GM18505 (cell line): ENCODE measurements around the gene PARP9.
"Not testable (repeated sequence)": the region's sequence is repeated elsewhere in the genome, so short reads cannot be mapped to it uniquely, and the experiment has no call there.

Source experiments
- ATAC-seq: cut with Tn5 transposase; IDR thresholded peaks from one replicate; pipeline ENCODE4 v1.9.1; 2021; ENCODE audit not compliant: unreplicated experiment
- POLR2A ChIP-seq: IDR thresholded peaks from 4 replicates; pipeline ENCODE4 v1.6.1; 2011; ENCODE audit warnings: borderline replicate concordance; ENCODE audit not compliant: insufficient read depth, insufficient read length; ENCODE audit errors: extremely low read depth

PARP9 gene

DNA sequence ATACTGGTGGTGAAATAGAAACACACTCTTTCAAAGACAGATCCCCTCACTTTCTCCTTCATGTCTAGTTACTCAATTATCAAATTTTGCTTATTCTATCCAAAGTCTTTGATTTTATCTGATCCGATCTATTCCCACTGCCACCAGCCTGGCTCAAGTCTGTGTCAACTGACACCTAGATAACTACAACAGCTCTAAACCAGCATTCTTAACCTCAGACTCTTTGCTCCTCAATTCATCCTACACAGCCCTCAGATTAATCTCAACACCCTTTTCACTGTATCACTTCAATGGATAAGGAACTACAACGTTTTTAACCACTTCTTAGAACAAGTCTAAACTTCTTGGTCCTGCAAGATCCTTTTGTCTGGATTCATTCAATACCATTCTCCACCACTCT lies 58.4 kb downstream of the PARP9 start:
- ATAC-seq = no peak
- no peak for TF ChIP-seq POLR2A

DNA sequence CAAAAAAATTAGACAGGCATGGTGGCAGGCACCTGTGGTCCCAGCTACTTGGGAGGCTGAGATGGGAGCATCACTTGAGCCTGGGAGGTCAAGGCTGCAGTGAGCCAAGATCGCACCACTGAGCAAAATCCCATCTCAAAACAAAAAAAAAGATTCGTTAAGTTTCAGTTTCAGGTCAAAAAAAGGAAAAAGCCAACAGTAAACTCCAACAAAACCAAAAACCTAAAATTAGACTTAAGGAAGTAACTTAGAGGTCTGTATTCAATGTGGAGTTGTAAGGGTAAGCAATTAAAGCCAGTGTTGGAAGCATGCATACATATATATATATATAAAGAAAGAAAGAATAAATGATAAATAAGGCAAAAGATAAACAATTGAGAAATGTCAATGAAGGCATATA lies 61.2 kb downstream of the PARP9 start:
- ATAC-seq = no peak
- TF ChIP-seq POLR2A = no peak

DNA sequence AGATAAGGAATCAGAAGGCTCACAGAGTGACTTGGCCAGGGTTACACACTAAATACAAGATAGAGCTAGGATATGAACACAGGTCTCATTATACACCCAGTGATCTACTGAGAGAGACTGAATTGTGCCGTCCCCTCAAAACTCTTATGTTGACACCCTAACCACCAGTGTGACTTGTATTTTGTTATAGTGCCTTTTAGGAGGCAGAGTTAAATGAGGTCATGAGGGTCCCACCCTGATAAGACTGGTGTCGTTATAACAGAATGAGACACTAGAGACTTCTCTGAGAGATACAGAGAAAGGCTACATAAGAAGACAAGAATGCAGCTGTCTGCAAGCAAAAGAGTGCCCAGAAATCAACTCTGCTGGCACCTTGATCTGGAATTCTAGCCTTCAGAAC lies 62.0 kb downstream of the PARP9 start:
- TF ChIP-seq POLR2A = no peak
- ATAC-seq = no peak

DNA sequence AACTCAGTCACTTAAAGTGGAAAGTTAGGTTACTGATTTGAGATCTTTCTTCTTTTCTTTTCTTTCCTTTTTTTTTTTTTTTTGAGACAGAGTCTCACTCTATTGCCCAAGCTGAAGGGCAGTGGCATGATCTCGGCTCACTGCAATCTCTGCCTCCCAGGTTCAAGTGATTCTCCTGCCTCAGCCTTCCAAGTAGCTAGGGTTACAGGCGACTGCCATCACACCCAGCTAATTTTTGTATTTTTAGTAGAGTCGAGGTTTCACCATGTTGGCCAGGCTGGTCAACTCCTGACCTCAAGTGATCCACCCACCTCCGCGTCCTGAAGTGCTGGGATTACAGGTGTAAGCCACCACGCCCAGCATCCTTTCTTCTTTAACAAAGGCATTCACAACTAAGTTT lies 63.1 kb downstream of the PARP9 start:
- not testable (repeated sequence) for ATAC-seq

DNA sequence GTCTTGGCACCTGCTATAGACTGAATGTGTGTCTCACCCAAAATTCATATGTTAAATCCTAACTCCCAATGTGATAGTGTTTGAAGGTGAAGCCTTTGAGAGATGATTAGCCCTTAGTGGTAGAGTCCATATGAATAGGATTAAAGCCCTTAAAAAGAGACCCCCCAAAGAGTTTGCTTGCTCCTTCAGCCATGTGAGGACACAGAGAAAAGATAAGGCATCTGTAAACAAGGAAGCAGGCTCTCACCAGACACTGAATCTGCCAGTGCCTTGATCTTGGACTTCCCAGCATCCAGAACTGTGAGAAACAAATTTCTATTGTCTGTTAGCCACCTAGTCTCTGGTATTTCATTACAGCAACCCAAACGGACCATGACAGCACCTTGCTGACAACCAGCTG lies 65.9 kb downstream of the PARP9 start:
- ATAC-seq = no peak
- TF ChIP-seq POLR2A = no peak

DNA sequence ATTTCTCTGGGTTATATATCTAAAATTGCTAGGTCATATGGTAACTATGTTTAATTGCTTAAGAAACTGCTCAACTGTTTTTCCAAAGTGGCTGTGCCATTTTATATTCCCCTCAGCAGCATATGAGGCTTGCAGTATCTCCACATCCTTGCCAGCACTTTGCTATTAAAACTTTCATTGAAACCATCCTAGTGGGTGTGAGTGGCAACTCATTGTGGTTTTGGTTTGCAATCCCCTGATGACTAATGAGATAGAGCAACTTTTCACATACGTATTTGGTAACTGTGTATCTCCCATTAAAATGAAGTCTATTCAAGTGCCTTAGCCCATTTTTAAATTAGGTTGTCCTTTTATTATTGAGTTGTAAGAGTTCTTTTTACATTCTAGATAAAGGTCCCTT lies 66.7 kb downstream of the PARP9 start:
- no peak for ATAC-seq
- TF ChIP-seq POLR2A = no peak

DNA sequence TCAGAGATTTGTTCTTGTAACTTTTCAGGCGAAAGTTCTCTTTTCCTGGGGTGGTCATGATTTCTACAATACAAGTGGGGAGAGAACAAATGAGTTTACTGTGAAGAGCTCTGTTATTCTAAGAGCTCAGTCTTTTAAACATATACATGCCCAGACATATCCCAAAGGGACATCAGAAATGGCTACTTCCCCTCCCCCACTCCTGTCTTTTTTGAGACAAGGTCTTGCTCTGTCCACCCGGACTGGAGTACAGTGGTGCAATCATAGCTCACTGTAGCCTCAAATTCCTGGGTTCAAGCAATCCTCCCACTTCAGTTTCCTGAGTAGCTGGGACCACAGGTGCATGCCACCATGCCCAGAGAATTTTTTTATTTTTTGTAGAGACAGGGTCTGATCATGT lies 67.6 kb downstream of the PARP9 start:
- ATAC-seq = no peak
- no peak for TF ChIP-seq POLR2A

DNA sequence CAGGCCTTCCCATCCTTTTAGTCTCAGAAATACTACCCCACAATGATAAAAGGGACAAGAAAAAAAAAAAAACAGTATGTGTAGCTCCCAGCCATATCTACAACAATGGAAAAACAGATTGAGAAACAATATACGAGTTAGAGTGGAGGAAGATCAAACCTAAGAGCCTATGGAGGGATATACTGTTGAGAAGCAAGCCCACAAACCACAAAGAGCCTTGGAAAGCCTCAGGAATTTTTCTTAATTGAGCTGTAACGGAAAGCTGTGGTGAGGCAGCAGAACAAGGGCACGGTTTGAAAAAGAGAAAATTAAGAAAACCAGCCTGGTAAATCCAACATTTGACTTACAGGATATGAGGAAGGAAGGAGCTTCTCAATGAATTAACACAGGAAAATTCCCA lies 70.8 kb downstream of the PARP9 start:
- no peak for ATAC-seq
- no peak for TF ChIP-seq POLR2A

DNA sequence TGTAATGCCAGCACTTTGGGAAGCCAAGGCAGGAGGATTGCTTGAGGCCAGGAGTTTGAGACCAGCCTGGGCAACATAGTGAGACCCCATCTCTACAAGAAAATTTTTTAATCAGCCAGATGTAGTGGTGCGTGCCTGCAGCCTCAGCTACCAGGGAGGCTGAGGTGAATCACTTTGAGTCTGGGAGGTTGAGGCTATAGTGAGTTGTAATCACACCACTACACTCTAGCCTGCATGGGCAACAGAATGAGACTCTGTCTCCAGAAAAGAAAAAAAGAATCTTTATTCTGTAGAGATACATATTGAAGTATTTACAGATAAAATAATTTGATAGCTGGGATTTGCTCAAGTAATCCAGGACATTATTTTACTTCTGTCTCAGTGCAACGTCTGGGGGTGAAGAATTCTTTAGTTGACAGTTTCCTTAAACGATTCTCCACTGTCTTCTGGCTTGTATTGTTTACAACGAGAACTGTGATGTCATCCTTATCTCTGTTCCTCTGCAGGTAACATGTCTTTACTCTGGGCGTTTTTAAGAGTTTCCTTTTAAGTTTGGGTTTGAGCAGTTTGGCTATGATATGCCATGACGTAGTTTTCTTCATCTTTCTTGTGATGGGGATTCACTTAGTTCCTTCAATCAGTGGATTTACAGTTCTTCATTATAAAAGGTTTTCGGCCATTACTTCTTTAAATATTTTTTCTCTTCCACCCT lies 75.7 kb downstream of the PARP9 start:
- no peak for ATAC-seq
- no peak for TF ChIP-seq POLR2A

DNA sequence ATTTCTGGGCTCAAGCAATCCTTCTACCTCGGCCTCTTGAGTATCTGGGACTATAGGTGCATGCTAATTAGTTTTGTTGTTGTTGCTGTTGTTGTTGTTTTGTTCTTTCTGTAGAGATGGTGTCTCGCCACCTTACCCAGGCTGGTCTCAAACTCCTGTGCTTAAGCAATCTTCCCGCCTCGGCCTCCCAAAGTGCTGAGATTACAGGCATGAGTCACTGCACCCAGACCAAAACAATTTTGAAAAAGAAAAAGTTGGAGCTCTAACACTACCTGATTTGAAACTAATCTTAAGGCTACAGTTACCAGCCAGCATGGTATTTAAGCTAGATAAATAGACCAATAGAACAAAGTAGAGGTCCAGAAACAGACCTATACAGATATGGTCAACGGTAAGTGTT lies 79.1 kb downstream of the PARP9 start:
- no peak for ATAC-seq
- TF ChIP-seq POLR2A = no peak

DNA sequence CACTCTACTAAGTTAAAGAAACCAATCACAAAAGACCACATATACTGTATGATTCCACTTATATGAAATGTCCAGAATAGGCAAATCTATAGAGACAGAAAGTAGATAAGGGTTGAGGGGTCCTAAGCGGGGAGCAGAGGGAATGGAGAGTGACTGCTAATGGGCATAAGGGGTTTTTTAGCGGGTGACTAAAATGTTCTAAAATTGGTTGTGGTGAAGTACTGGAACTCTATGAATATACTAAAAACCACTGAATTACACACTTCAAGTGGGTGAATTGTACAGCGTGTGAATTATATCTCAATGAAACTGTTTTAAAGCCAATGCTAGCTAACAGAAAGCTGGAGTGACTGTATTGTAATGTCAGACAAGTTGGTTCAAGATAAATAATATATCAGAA lies 82.7 kb downstream of the PARP9 start:
- no peak for ATAC-seq
- no peak for TF ChIP-seq POLR2A
